Heart left ventricle (tissue), 16 donors: ENCODE data around the gene CTCFL. TPM values are rescaled to one million over a fixed set of nuclear protein-coding genes. Genes with fewer than 3 reads are reported as not detected.
"Not testable (repeated sequence)": the region's sequence is repeated elsewhere in the genome, so short reads cannot be mapped to it uniquely, and the experiment has no call there.

ENCODE experiments used
- ATAC-seq, 4 donors: fragments of 200-7000 bp; cut with Tn5 transposase; one replicate each; pipeline ENCODE4 v1.9.1; 2020 to 2022; ENCODE audit warnings: moderate library complexity in 4 of 4, mild to moderate bottlenecking in 3 of 4, moderate number of reproducible peaks in 1 of 4
- DNase-seq, 5 donors: peaks; one replicate each; pipeline ENCODE4 v3.0.0-alpha.2; 2020
- H3K27ac ChIP-seq, 12 donors: fragments of 200-600 bp; sonication (generic) in 4 of 12; one replicate each; pipeline versions ENCODE4 v1.5.0 to v1.8.0; 2016 to 2022; ENCODE audit warnings: mild to moderate bottlenecking in 2 of 12
- H3K27me3 ChIP-seq, 9 donors: fragments of 200-600 bp; sonication (generic) in 2 of 9; one replicate each; pipeline versions ENCODE4 v1.5.1 to v1.8.0; 2016 to 2022; ENCODE audit warnings: mild to moderate bottlenecking in 3 of 9
- H3K36me3 ChIP-seq, 9 donors: fragments of 200-600 bp; sonication (generic) in 2 of 9; one replicate each; pipeline versions ENCODE4 v1.5.0 to v1.8.0; 2018 to 2022; ENCODE audit warnings: mild to moderate bottlenecking in 2 of 9
- H3K4me1 ChIP-seq, 12 donors: fragments of 200-600 bp; sonication (generic) in 4 of 12; one replicate each; pipeline versions ENCODE4 v1.5.0 to v1.8.0; 2016 to 2022; ENCODE audit warnings: mild to moderate bottlenecking in 3 of 12
- H3K4me3 ChIP-seq, 12 donors: fragments of 200-600 bp; sonication (generic) in 4 of 12; one replicate each; pipeline versions ENCODE4 v1.5.0 to v1.8.0; 2017 to 2022; ENCODE audit warnings: mild to moderate bottlenecking in 9 of 12, moderate library complexity in 4 of 12
- H3K9me3 ChIP-seq, 12 donors: fragments of 200-600 bp; sonication (generic) in 4 of 12; one replicate each; pipeline versions ENCODE4 v1.5.0 to v1.8.0; 2016 to 2022; ENCODE audit warnings: mild to moderate bottlenecking in 1 of 12
- CTCF ChIP-seq, 12 donors: fragments of 200-600 bp; sonication (generic) in 4 of 12; IDR thresholded peaks; one replicate each; pipeline versions ENCODE4 v1.5.0 to v1.8.0; 2018 to 2022; ENCODE audit warnings: antibody characterized with exemption in 12 of 12, mild to moderate bottlenecking in 5 of 12
- POLR2A ChIP-seq, 2 donors: fragments of 450-650 bp; IDR thresholded peaks; one replicate each; pipeline ENCODE4 v1.6.1; 2017; ENCODE audit warnings: antibody characterized with exemption in 2 of 2, mild to moderate bottlenecking in 2 of 2, moderate library complexity in 2 of 2
- WGBS, 4 donors: extraction: QIAGEN DNeasy Blood & Tissue Kit in 2 of 4; methylation state at CpG; one replicate each; pipeline versions ENCODE4 v1.1.5 to v1.1.7; 2013 to 2018; 5-methylcytosine and 5-hydroxymethylcytosine counted together
- intact Hi-C, 10 donors: fragments of 100-400 bp; cut with DNase I; formaldehyde crosslinking; loops; one replicate each; pipeline versions ENCODE4 v1.11.1 to v1.14.2; 2022
- polyA plus RNA-seq, 2 donors: library from polyadenylated mRNA; stranded (reverse); fragments of 200-250 nt; gene quantifications; one replicate each; pipeline ENCODE4 v1.2.3, GENCODE V29; 2013
- total RNA-seq, 9 donors: library from RNA; depleted of rRNA in 2 of 9; stranded (reverse); fragments of >200 nt in 2 of 9; fragmentation: NEBNext Ultra II Directional in 3 of 9; extraction: Animal tissue kit (Norgen Biotek cat#: 25700) in 3 of 9; gene quantifications; one replicate each; pipeline versions ENCODE4 v1.1.0 to v1.2.4, GENCODE V29; 2016 to 2023
- donor health status: ischemic (EF 13 %, LVEDD 7.1; RV severe dilation, severe dysfunction).
- donor health status: healthy with polysubstance abuse.
- donor health status: DM: no; HTN: yes; CAD: no.
- donor health status: DM: no; HTN: no; CAD: no.
- donor health status: ischemic (EF 25% LVEDD 6.9; RV normal size, moderate dysfunction).
- donor health status: ischemic (EF 25% LVEDD 5.7; RV mildly dilated, moderate dysfunction).
- donor health status: healthy.
- donor health status: DM: yes; HTN: yes; CAD: no.
- donor health status: ischemic (EF 35%, LVEDD 5.7; RV mildly dilated, moderate dysfunction).
- donor health status: nonischemic (EF 11% LVEDD 7.7; RV severe dilation, severe dysfunction).
- donor health status: DM: yes; HTN: yes; CAD: no.
- donor health status: PGD.
- donor health status: ischemic (EF 29% LVEDD 5.4; RV normal size, mild dysfunction).
- donor health status: nonischemic (EF 23%, LVEDD 6.1; RV moderate dilation, normal function).

The CTCFL gene
- total and polyA plus RNA-seq, 11 donors: not detected

- no peaks in the 10 kb centered on the region for H3K9me3 ChIP-seq
- no peak for TF ChIP-seq CTCF (IDR thresholded peaks at IDR 0.05)
- no peak for TF ChIP-seq POLR2A (IDR thresholded peaks at IDR 0.05)
- 81 to 86% (median 84%) methylated on average over 6 to 7 of the region's 7 CpGs for WGBS, 4 donors
- no peaks in the 10 kb centered on the region for H3K36me3 ChIP-seq
- H3K4me3 ChIP-seq: no peak overlapping the region
- no peak for ATAC-seq
- DNase-seq: peak in 1 of 5 donors; percentile 21
- H3K27me3 ChIP-seq: peaks cover 0 to 7% (median 0%) of the 10 kb centered on the region in 9 donors
- H3K27ac ChIP-seq: peak overlapping the region in 1 of 12 donors; percentile 67
- H3K4me1 ChIP-seq: peaks cover 0 to 36% (median 8%) of the 10 kb centered on the region in 12 donors
- intact Hi-C loops: loop anchor here in 1 of 10 donors (5.0 kb wide), 1 partner anchor 38 kb away; no protein-coding TSS in a partner anchor
These were observed 50.1 kb downstream of the CTCFL start for GRCh38 chr20:57474816-57475215.

GRCh38 chr20:57474205-57474604 is 50.7 kb downstream of the CTCFL start:
- WGBS, 4 donors: 76 to 79% (median 78%) methylated on average over 2 of the region's 2 CpGs
- no peaks in the 10 kb centered on the region for H3K9me3 ChIP-seq
- H3K27me3 ChIP-seq: peaks cover 0 to 8% (median 0%) of the 10 kb centered on the region in 9 donors
- ATAC-seq (no peak), DNase-seq (no peak)
- no peak for TF ChIP-seq CTCF (IDR thresholded peaks at IDR 0.05)
- TF ChIP-seq POLR2A (IDR thresholded peaks at IDR 0.05): no peak
- intact Hi-C loops: loop anchor here in 1 of 10 donors (5.0 kb wide), 1 partner anchor 37 kb away; no protein-coding TSS in a partner anchor
- H3K27ac ChIP-seq: peak overlapping the region in 1 of 12 donors; percentile 67
- H3K4me3 ChIP-seq: no peak overlapping the region
- peaks cover 0 to 36% (median 10%) of the 10 kb centered on the region in 12 donors for H3K4me1 ChIP-seq
- H3K36me3 ChIP-seq: no peaks in the 10 kb centered on the region

- H3K27ac ChIP-seq: peak overlapping the region in 1 of 12 donors; percentile 67
- peak in 1 of 12 donors; percentile 6 for TF ChIP-seq CTCF (IDR thresholded peaks at IDR 0.05)
- no peak for TF ChIP-seq POLR2A (IDR thresholded peaks at IDR 0.05)
- peak in 1 of 5 donors; percentile 65 for DNase-seq
These were observed 51.5 kb downstream of the CTCFL start for GRCh38 chr20:57473246-57474048.

GRCh38 chr20:57472474-57472873 is 52.5 kb downstream of the CTCFL start:
- DNase-seq: peak in 1 of 5 donors; percentile 30
- intact Hi-C loops: loop anchor here in 1 of 10 donors (5.0 kb wide), 1 partner anchor 35 kb away; no protein-coding TSS in a partner anchor
- H3K27ac ChIP-seq, H3K36me3 ChIP-seq, H3K9me3 ChIP-seq, ATAC-seq, H3K4me3 ChIP-seq: not testable (repeated sequence)
- WGBS, 4 donors: 84 to 96% (median 90%) methylated on average over 5 of the region's 5 CpGs
- peaks cover 0 to 36% (median 10%) of the 10 kb centered on the region in 12 donors for H3K4me1 ChIP-seq
- peaks cover 0 to 14% (median 0%) of the 10 kb centered on the region in 9 donors for H3K27me3 ChIP-seq

More at GRCh38 chr20:57473246-57474048, 51.5 kb downstream of the CTCFL start:
- Histone ChIP-seq H3K9me3 (no peaks in the 10 kb centered on the region), H3K4me1 (peaks cover 0 to 36% (median 10%) of the 10 kb centered on the region in 12 donors), H3K36me3 (no peaks in the 10 kb centered on the region), H3K27me3 (peaks cover 0 to 14% (median 0%) of the 10 kb centered on the region in 9 donors), H3K4me3 (no peak overlapping the region)
- intact Hi-C loops: loop anchor here in 1 of 10 donors (5.0 kb wide), 1 partner anchor 36 kb away; no protein-coding TSS in a partner anchor
- WGBS, 4 donors: 41 to 51% (median 49%) methylated on average over 15 to 16 of the region's 16 CpGs
- peak in 2 of 4 donors; percentile 21 to 40 for ATAC-seq
